GM12874 (cell line): ENCODE data around the gene PCNX3.

Source experiments
- CTCF ChIP-seq: IDR thresholded peaks from 2 replicates; pipeline ENCODE4 v1.5.1; 2011; ENCODE audit warnings: low read depth, mild to moderate bottlenecking, control low read depth, low read length, moderate library complexity; ENCODE audit not compliant: insufficient read depth

Gene PCNX3

DNA sequence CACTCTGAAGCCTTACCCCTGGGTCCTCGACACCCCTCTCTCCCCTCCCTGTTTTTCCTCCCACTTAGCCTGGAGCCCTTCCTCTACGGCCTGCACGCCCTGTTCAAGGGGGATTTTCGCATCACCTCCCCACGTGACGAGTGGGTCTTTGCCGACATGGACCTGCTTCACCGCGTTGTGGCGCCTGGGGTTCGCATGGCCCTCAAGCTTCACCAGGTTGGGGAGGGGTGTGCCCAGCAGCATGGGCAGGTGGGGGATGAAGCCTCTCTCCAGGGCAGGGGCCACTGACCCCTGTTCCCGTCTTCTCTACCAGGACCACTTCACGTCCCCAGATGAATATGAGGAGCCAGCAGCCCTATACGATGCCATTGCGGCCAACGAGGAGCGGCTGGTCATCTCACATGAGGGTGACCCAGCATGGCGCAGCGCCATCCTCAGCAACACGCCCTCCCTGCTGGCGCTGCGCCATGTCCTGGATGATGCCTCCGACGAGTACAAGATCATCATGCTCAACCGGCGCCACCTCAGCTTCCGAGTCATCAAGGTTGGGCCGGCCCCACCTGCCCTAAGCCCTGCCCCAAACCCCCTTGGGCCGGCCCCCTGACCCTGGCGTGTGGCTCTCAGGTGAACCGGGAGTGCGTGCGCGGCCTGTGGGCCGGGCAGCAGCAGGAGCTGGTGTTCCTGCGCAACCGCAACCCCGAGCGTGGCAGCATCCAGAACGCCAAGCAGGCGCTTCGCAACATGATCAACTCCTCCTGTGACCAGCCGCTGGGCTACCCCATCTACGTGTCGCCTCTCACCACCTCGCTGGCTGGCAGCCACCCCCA is 19.5 kb downstream of the PCNX3 start:
- TF ChIP-seq CTCF = no peak

GRCh38 chr11:65636108-65637031 is 20.8 kb downstream of the PCNX3 start:
- no peak for TF ChIP-seq CTCF

DNA sequence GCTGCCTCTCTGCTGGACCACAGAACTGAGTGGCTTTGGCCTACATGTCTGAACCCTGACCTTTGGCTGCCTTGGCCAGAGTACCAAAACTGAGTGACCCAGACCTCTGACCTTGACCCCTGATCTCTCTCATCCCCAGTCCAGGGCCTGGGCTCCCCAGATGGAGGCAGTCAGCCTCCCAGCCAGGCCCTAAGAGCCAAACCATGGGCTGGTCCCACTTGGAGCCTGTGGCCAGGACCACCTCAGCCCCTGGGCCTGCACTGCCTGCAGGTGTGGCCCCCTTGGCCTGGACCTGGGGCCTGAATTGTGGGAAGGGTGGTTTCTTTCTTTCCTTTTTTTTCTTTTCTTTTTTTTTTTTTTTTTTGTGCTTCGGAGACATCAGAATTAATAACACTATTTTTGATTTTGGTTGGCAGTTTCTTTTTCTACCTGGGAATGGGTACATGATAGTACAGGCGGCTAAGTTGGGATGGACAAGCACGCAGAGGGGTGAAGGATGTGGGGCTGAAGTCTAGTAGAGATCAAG is 21.5 kb downstream of the PCNX3 start:
- TF ChIP-seq CTCF = no peak

DNA sequence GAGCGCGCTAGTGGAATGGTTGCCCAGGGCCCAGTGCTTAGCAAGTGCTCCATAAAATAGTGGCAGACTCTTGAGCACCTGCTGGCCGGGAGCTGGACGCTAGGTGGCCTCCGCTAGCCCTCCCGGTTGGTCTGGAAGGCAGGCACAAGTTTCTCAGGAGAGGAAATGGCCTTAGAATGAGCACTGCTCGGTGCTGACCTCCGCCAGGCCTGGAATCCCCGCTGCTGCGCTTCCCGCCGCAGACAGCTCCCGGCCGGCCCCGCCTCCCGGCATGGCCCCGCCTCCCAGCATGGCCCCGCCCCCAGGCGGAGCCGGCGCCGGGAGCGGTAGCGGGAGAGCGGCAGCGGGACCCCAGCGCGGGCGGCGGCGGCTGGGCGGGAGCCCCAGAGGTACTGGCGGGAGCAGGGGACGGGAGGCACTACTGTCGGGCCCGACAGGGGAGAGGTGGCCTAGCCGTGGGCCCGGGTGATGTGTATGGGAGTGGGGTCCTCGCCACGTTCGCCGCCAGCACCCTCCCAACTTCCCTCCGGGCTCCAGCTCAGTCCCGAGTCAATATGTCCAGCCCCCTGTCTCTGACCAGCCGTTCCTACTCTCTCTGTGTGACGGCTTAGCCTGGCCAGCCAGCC is 22.3 kb downstream of the PCNX3 start, which contains the start of gene SIPA1:
Gene SIPA1 (plus strand): TSS at position 308 of the 626 bp plus-strand sequence. CDS start 2,821 bp downstream, outside the sequence.
- TF ChIP-seq CTCF = peak; percentile 39

DNA sequence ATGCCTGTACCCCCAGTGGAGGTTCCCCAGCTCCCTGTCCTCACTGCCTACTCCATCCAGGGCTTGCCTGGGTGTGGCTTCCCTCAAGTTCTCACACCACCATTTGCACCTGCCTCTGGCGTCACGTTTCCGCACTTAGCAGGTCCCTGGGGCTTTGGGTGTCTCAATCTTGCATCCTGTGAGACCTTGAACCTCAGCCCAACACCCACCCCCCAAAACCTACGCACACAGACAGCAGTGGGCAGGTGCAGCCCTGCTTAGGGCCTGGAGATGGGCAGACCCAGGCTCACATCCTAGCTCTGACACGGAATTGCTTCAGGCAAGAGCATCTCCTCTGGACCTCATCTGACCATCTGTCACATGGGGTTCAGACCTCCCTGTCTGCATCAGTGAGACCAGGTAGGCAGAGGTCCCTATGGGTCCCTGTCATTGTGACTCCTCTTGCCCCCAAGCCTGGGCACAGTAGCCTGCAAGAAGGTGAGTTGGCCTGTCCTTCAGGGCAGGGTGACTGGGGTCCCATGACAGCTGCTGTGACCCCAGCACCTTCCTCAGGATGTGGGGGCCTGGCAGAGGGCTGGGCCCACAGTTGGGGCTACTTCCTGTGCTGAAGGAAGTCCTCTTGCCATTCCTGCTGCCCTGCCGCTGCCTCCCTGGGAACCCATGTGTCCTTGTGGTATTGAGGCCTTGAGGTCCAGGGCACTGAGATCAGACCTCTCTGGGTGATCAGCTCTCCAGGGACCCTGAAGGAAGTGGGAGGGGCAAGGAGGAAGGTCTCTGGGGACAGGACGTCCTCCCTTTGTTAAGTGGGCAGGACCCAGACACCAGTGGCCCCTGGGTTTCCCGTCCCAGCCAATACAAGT is 24.3 kb downstream of the PCNX3 start:
- no peak for TF ChIP-seq CTCF

- TF ChIP-seq CTCF = no peak
Observed at GRCh38 chr11:65640483-65641296, 25.1 kb downstream of the PCNX3 start.
